ENCODE measurements around the gene PLCD3.

PLCD3 gene

GRCh38 chr17:45101546-45101882, 30.8 kb downstream of the PLCD3 start:
- TF ChIP-seq CTCF (IDR thresholded peaks at IDR 0.05; ENCODE audit: low read depth, low read length, missing control alignments) = no peak
- no peak overlapping the region for H3K4me3 ChIP-seq (replicated peaks; ENCODE audit: low read depth, low read length)
- no peak for DNase-seq (ENCODE audit: extremely low read depth, low read depth)

- TF ChIP-seq CTCF (IDR thresholded peaks at IDR 0.05; ENCODE audit: low read depth, low read length, missing control alignments) = peak; percentile 88
- DNase-seq (ENCODE audit: extremely low read depth, low read depth) = no peak
- no peak overlapping the region for H3K4me3 ChIP-seq (replicated peaks; ENCODE audit: low read depth, low read length)
These were observed 33.3 kb downstream of the PLCD3 start for GRCh38 chr17:45098869-45099616.

- DNase-seq (ENCODE audit: extremely low read depth, low read depth) = no peak
- H3K4me3 ChIP-seq (replicated peaks; ENCODE audit: low read depth, low read length) = no peak overlapping the region
- no peak for TF ChIP-seq CTCF (IDR thresholded peaks at IDR 0.05; ENCODE audit: low read depth, low read length, missing control alignments)
These were observed 34.0 kb downstream of the PLCD3 start for GRCh38 chr17:45098081-45098868.

GRCh38 chr17:45096926-45097325, 35.4 kb downstream of the PLCD3 start:
- TF ChIP-seq CTCF (IDR thresholded peaks at IDR 0.05; ENCODE audit: low read depth, low read length, missing control alignments) = no peak
- no peak for DNase-seq (ENCODE audit: extremely low read depth, low read depth)
- no peak overlapping the region for H3K4me3 ChIP-seq (replicated peaks; ENCODE audit: low read depth, low read length)

GRCh38 chr17:45096141-45096540, 36.2 kb downstream of the PLCD3 start:
- TF ChIP-seq CTCF (IDR thresholded peaks at IDR 0.05; ENCODE audit: low read depth, low read length, missing control alignments) = peak; percentile 66
- no peak for DNase-seq (ENCODE audit: extremely low read depth, low read depth)
- H3K4me3 ChIP-seq (replicated peaks; ENCODE audit: low read depth, low read length) = no peak overlapping the region

- no peak for TF ChIP-seq CTCF (IDR thresholded peaks at IDR 0.05; ENCODE audit: low read depth, low read length, missing control alignments)
- DNase-seq (ENCODE audit: extremely low read depth, low read depth) = no peak
These were observed 38.7 kb downstream of the PLCD3 start for GRCh38 chr17:45093444-45094110.

More at GRCh38 chr17:45093444-45094110, 38.7 kb downstream of the PLCD3 start:
- no peak overlapping the region for H3K4me3 ChIP-seq (replicated peaks; ENCODE audit: low read depth, low read length)

Data from HFF-Myc (cell line).